ENCODE results near the gene NXPH4.

NXPH4 gene

GRCh38 chr12:57272337-57273151 is 56.0 kb downstream of the NXPH4 start:
- no peak for DNase-seq
- Histone ChIP-seq H3K4me1 (no peaks in the 10 kb centered on the region), H3K36me3 (peaks cover 31 to 90% (median 74%) of the 10 kb centered on the region in 3 donors), H3K9me3 (no peaks in the 10 kb centered on the region), H3K4me3 (no peak overlapping the region), H3K27me3 (no peaks in the 10 kb centered on the region), H3K27ac (no peak overlapping the region)
- TF ChIP-seq, protein P1, sequence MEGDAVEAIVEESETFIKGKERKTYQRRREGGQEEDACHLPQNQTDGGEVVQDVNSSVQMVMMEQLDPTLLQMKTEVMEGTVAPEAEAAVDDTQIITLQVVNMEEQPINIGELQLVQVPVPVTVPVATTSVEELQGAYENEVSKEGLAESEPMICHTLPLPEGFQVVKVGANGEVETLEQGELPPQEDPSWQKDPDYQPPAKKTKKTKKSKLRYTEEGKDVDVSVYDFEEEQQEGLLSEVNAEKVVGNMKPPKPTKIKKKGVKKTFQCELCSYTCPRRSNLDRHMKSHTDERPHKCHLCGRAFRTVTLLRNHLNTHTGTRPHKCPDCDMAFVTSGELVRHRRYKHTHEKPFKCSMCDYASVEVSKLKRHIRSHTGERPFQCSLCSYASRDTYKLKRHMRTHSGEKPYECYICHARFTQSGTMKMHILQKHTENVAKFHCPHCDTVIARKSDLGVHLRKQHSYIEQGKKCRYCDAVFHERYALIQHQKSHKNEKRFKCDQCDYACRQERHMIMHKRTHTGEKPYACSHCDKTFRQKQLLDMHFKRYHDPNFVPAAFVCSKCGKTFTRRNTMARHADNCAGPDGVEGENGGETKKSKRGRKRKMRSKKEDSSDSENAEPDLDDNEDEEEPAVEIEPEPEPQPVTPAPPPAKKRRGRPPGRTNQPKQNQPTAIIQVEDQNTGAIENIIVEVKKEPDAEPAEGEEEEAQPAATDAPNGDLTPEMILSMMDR (IDR thresholded peaks at IDR 0.05), result no peak
- intact Hi-C loops (cut with DNase I; ENCODE audit: low total_unique reads), result no loop called here

DNA sequence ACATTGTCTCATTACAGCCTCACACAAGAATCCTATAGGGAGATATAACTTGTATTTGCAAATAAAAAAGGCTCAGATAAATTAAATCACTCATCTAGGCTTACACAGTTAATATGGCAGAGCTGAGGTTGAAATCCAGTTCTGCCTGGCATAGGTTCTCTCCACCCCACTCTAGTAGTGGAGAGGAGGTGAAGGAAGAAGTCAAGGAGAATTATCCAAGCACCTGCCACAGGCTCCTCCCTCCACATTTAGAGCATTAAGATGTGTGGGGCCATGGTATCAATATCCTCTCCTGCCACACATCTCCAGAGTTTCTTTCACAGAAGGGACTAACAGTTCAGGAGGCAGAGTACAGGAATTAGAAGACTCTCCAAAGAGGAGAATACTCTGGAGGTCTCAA is 56.9 kb downstream of the NXPH4 start:
- Histone ChIP-seq H3K9me3 (no peaks in the 10 kb centered on the region), H3K27me3 (no peaks in the 10 kb centered on the region), H3K36me3 (peaks cover 24 to 90% (median 74%) of the 10 kb centered on the region in 3 donors), H3K4me3 (no peak overlapping the region), H3K4me1 (no peaks in the 10 kb centered on the region), H3K27ac (no peak overlapping the region)
- intact Hi-C loops (cut with DNase I; ENCODE audit: low total_unique reads), result no loop called here
- DNase-seq, result no peak
- TF ChIP-seq, protein P1 (IDR thresholded peaks at IDR 0.05), result no peak
